CD4-positive, CD25-positive, alpha-beta regulatory T cell (primary cell): ENCODE measurements around the gene CHIT1. TPM values are rescaled to one million over a fixed set of nuclear protein-coding genes. Genes with fewer than 3 reads are reported as not detected.
A peak's percentile ranks its signal among the peaks of the same experiment; 100 is the strongest.

Experiments
- ATAC-seq, 2 donors: fragments of 150-1000 bp; cut with Tn5 transposase; one replicate each; pipeline ENCODE4 v1.10.0; 2021; ENCODE audit warnings: low read depth in 2 of 2, moderate number of reproducible peaks in 2 of 2, moderate library complexity in 1 of 2
- DNase-seq, 3 donors: peaks; one replicate each; pipeline versions ENCODE4 v3.0.0 to v3.0.0-alpha.2; 2012 to 2022; ENCODE audit warnings: mixed read lengths in 1 of 3
- H3K27ac ChIP-seq: one replicate; pipeline ENCODE4 v1.7.0; 2013; ENCODE audit warnings: mild to moderate bottlenecking, low read length; ENCODE audit not compliant: insufficient read depth, poor library complexity, severe bottlenecking
- H3K27me3 ChIP-seq: one replicate; pipeline ENCODE4 v1.7.0; 2013; ENCODE audit warnings: low read length; ENCODE audit not compliant: control insufficient read depth, insufficient read depth
- H3K36me3 ChIP-seq: one replicate; pipeline ENCODE4 v1.7.0; 2013; ENCODE audit warnings: mild to moderate bottlenecking, low read length, moderate library complexity; ENCODE audit not compliant: control insufficient read depth, insufficient read depth
- H3K4me1 ChIP-seq: 2 replicates; pipeline ENCODE4 v1.7.0; 2013; ENCODE audit warnings: mild to moderate bottlenecking, low read length; ENCODE audit not compliant: insufficient read depth, control insufficient read depth, poor library complexity, severe bottlenecking
- H3K4me3 ChIP-seq: one replicate; pipeline ENCODE4 v1.7.0; 2013; ENCODE audit warnings: low read depth, mild to moderate bottlenecking, low read length, moderate library complexity
- H3K9me3 ChIP-seq, 2 experiments: 1 replicate in 1 of 2; 2 replicates in 1 of 2; pipeline ENCODE4 v1.7.0; 2013; ENCODE audit warnings: low read length in 2 of 2, mild to moderate bottlenecking in 1 of 2, moderate library complexity in 1 of 2; ENCODE audit not compliant: control insufficient read depth in 2 of 2
- H3K27ac Mint-ChIP-seq, 3 donors: one replicate each; pipeline ENCODE4 v1.8.0; 2020 to 2022; ENCODE audit warnings: mild to moderate bottlenecking in 3 of 3, mixed read lengths in 3 of 3, moderate library complexity in 2 of 3
- H3K27me3 Mint-ChIP-seq: one replicate; pipeline ENCODE4 v1.8.0; 2022; ENCODE audit warnings: mild to moderate bottlenecking, mixed read lengths
- H3K36me3 Mint-ChIP-seq: one replicate; pipeline ENCODE4 v1.8.0; 2020; ENCODE audit warnings: mixed read lengths
- H3K4me1 Mint-ChIP-seq, 4 donors: one replicate each; pipeline ENCODE4 v1.8.0; 2020 to 2022; ENCODE audit warnings: mixed read lengths in 4 of 4, mild to moderate bottlenecking in 1 of 4
- H3K4me3 Mint-ChIP-seq, 4 donors: one replicate each; pipeline ENCODE4 v1.8.0; 2020 to 2022; ENCODE audit warnings: mild to moderate bottlenecking in 4 of 4, mixed read lengths in 4 of 4, moderate library complexity in 3 of 4
- H3K9me3 Mint-ChIP-seq, 7 donors: one replicate each; pipeline ENCODE4 v1.8.0; 2020 to 2022; ENCODE audit warnings: mixed read lengths in 7 of 7, mild to moderate bottlenecking in 3 of 7, moderate library complexity in 2 of 7
- polyA plus RNA-seq, 4 donors: library from polyadenylated mRNA; unstranded; fragments of 300-500 nt; fragmentation: Illumina TruSeq; gene quantifications; one replicate each; pipeline ENCODE4 v1.2.3, GENCODE V29; 2021
- total RNA-seq: library from RNA; stranded (reverse); gene quantifications from one replicate; pipeline ENCODE4 v1.2.3, GENCODE V29; 2022

Gene CHIT1
- total RNA-seq, result 0.17 TPM
- polyA plus RNA-seq, result not detected

DNA sequence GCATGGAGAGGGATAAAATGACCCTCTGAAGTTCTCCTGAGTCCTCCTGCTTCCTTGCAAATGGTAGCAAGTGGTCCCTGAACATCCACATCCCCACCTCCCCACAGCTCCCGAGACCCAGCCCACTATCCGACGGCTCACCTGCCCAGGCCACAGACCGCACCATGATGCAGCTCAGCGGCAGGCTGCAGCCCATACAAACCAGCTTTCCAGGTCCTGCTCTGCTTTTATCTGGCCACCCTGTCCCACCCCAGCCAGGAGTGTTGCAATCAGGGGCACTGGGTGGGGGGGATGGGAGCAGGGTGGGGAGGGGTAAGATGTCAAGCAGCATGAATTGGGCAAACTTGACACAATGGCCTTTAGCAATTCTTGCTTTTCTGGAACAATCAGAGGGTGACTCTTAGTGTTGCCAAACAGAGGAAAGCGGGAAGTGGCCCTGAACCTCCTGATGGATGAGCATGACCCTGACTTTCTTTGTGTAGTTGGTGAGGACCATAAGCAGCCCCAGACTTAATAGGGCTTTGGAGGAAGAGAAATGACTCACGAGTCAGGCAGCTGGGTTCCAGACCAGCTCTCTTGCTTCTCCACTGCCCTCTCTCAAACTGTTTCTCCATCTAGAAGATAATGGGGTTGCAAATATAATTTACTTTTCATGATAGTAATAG lies at the start of gene CHIT1:
Gene CHIT1, minus strand, starts transcription at position 203 of the 665 bp plus-strand sequence. Its CDS starts 37 bp downstream, at position 166.
- no peak within 1 kb of the TSS for H3K27ac Mint-ChIP-seq

DNA sequence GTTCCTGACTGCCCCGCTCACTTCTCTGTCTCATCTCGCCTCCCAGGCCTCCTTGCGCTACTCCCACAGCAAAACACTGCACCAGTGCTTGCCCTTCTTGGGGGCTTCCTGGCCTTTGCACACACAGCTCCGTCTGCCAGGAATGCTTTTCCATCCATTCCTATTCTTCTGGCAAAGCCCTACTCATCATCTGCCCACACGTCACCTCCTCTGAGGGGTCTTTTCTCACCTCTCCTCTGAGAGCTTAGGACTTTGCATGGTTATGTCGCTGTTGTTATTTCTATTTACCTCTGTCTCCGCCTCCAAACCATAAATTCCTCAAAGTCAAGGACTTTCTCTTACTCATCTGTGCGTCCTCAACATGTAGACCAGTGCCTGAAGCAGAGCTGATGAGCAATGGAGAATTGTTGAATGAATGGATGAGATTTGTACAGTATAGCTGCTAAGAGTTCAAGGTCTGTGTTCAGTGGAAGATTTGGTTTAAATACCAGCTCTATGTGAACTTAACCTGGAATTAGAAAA lies 49.5 kb upstream of the CHIT1 start:
- Histone ChIP-seq H3K9me3 (no peaks in the 10 kb centered on the region), H3K4me1 (peaks cover 34% of the 10 kb centered on the region), H3K4me3 (no peak overlapping the region), H3K36me3 (no peaks in the 10 kb centered on the region), H3K27me3 (no peaks in the 10 kb centered on the region), H3K27ac (no peak overlapping the region)
- no peaks in the 10 kb centered on the region for H3K9me3 Mint-ChIP-seq
- H3K4me1 Mint-ChIP-seq, result peaks cover 6 to 63% (median 38%) of the 10 kb centered on the region in 4 donors
- no peak for ATAC-seq
- no peak for DNase-seq
- no peaks in the 10 kb centered on the region for H3K27me3 Mint-ChIP-seq
- peak overlapping the region in 2 of 4 donors; percentile 15 to 26 for H3K4me3 Mint-ChIP-seq
- H3K27ac Mint-ChIP-seq, result peak overlapping the region; percentile 87 to 97 (median 95)
- H3K36me3 Mint-ChIP-seq, result no peaks in the 10 kb centered on the region

More for the DNA sequence above, at the start of gene CHIT1:
- no peak for DNase-seq
- H3K4me3 ChIP-seq, result no peak within 1 kb of the TSS
- peaks cover 3% of the 10 kb centered on the region for H3K27me3 ChIP-seq
- H3K9me3 ChIP-seq, result peaks cover 0 to 6% of the 10 kb centered on the region in 2 experiments
- H3K9me3 Mint-ChIP-seq, result peaks cover 0 to 13% (median 7%) of the 10 kb centered on the region in 7 donors
- peaks cover 14% of the 10 kb centered on the region for H3K27me3 Mint-ChIP-seq
- no peak for ATAC-seq
- H3K4me3 Mint-ChIP-seq, result peak within 1 kb of the TSS in 1 of 4 donors; percentile 86
- peaks cover 4% of the 10 kb centered on the region for H3K36me3 Mint-ChIP-seq
- no peaks in the 10 kb centered on the region for H3K4me1 ChIP-seq
- no peak within 1 kb of the TSS for H3K27ac ChIP-seq
- H3K36me3 ChIP-seq, result no peaks in the 10 kb centered on the region
- no peaks in the 10 kb centered on the region for H3K4me1 Mint-ChIP-seq

DNA sequence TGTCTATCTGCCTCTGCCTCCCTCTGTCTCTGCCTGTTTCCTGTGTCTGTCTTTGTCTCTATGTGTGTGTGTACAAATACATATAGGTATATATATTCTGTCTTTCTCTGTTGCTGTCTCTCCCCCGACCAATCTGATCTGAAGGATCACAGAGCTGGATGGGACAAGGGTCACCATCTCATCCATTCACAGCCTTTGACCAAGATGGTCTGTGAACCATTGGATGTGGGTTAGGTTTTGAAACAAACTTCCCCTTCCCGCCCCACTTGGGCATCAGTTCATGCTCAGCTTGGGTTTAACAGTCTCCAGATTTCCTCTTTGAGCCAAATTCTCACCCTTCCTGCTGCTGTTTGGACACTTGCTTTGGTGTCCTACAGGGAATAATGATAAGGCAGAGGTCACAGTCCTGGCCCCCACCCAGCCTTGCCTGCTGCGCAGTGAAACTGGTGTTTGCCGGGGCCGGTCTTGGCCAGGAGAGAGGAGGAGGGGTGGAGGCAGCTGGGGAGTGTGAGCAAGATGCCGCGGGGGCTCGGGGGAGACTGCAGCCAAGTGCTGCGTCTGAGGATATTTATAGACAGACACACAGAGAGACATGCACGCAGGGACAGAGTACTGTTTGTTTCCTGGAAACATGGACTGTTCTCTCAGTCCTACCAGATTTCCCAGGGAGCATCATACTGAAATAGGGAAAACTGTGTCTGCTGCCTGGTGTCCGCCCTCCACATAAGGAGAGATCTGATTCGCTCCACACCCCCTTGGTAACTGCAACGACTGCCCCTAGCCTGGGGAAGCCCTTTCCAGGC lies 48.8 kb upstream of the CHIT1 start:
- Mint-ChIP-seq H3K9me3 (no peaks in the 10 kb centered on the region), H3K27me3 (no peaks in the 10 kb centered on the region), H3K4me1 (peaks cover 6 to 69% (median 36%) of the 10 kb centered on the region in 4 donors), H3K4me3 (peak overlapping the region; percentile 42 to 83 (median 74)), H3K36me3 (no peaks in the 10 kb centered on the region), H3K27ac (peak overlapping the region; percentile 87 to 97 (median 95))
- H3K36me3 ChIP-seq, result no peaks in the 10 kb centered on the region
- H3K4me3 ChIP-seq, result peak overlapping the region; percentile 26
- H3K27ac ChIP-seq, result peak overlapping the region; percentile 42
- ATAC-seq, result peak; percentile 31 to 41
- no peaks in the 10 kb centered on the region for H3K9me3 ChIP-seq
- peaks cover 41% of the 10 kb centered on the region for H3K4me1 ChIP-seq
- H3K27me3 ChIP-seq, result no peaks in the 10 kb centered on the region
- peak in 2 of 3 donors; percentile 40 to 59 for DNase-seq

DNA sequence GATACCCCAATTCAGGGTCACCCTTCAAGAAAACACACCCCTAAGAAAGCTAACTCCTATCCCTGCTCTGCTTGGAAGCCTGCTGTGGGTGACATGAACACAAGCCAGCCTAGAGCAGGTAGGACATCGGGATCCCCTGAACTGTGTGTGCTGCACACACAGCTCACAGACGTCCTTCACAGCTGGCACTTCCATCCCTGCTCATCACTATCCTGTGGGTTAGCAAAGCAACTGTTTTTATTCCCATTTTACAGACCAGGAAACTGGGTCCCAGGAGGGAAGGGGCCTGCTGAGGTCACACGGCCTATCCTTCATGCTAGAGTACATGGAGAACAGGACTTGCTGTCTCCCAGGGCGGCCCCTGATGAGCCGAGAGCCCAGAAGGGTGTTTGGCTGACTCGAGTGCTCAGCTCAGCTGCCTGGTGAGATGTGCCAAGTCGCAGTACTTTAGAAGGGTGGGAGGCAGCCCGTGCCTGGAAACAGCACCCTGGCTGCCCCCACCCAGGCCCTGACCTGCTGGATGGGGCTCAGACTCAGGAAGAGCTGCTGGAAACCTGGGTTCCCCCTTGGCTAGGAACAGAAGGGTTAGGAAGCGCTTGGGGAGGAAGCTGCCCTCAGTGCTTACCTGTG lies 47.6 kb upstream of the CHIT1 start:
- Histone ChIP-seq H3K27ac (peak overlapping the region; percentile 24), H3K9me3 (no peaks in the 10 kb centered on the region), H3K4me1 (peaks cover 47% of the 10 kb centered on the region), H3K4me3 (no peak overlapping the region), H3K27me3 (no peaks in the 10 kb centered on the region), H3K36me3 (no peaks in the 10 kb centered on the region)
- DNase-seq (no peak), ATAC-seq (no peak)
- H3K9me3 Mint-ChIP-seq, result no peaks in the 10 kb centered on the region
- no peaks in the 10 kb centered on the region for H3K36me3 Mint-ChIP-seq
- peaks cover 6 to 67% (median 30%) of the 10 kb centered on the region in 4 donors for H3K4me1 Mint-ChIP-seq
- peak overlapping the region in 3 of 4 donors; percentile 42 to 83 (median 68) for H3K4me3 Mint-ChIP-seq
- peak overlapping the region; percentile 87 to 97 (median 95) for H3K27ac Mint-ChIP-seq
- no peaks in the 10 kb centered on the region for H3K27me3 Mint-ChIP-seq

DNA sequence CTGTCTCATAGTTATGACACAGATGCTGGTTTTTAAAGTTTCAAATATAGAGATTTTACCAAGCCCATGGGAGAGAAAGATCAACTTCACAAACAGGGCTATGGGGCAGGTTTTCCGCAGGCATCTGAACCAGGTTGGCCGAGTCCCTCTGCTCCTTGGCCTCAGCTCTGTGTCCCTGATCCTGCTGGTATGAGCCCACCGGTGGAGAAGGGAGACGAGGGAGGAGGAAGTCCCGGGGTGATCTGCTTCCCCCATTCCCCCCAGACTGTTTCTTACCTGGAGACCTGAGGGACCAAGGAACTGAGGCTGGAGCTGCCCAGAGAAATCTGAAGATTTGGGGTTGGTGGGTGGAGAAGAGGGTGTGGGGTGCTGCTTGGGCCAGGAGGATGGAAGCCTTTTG lies 46.9 kb upstream of the CHIT1 start:
- H3K4me3 ChIP-seq, result no peak overlapping the region
- Mint-ChIP-seq H3K4me1 (peaks cover 6 to 69% (median 30%) of the 10 kb centered on the region in 4 donors), H3K27me3 (no peaks in the 10 kb centered on the region), H3K27ac (peak overlapping the region in 2 of 3 donors; percentile 87 to 95), H3K9me3 (no peaks in the 10 kb centered on the region), H3K36me3 (no peaks in the 10 kb centered on the region), H3K4me3 (peak overlapping the region in 1 of 4 donors; percentile 10)
- H3K4me1 ChIP-seq, result peaks cover 49% of the 10 kb centered on the region
- DNase-seq, result no peak
- no peaks in the 10 kb centered on the region for H3K36me3 ChIP-seq
- H3K9me3 ChIP-seq, result no peaks in the 10 kb centered on the region
- H3K27ac ChIP-seq, result no peak overlapping the region
- ATAC-seq, result no peak
- no peaks in the 10 kb centered on the region for H3K27me3 ChIP-seq

DNA sequence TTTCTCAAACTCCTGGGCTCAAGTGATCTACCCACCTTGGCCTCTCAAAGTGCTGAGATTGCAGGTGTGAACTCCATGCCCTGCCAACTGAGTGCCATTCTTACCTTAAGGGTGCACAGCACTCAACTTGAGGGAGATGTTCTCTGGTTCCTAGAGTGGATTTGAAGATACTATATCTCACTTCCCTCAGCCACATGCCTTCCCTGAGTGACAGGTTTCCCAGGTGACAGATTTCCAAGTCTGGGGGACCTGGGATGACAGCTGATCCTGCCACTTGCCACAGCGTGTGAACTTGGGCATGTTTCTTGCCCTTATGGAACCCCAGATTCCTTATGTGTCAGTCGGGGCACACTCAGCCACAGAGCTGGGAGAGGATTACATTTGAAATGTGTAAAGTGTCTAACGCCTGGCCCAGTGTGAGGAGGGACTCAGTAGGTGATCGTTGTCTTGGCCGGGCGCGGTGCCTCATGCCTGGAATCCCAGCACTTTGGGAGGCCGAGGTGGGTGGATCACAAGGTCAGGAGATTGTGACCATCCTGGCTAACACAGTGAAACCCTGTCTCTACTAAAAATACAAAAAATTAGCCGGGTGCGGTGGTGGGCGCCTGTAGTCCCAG lies 46.3 kb upstream of the CHIT1 start:
- peak overlapping the region in 1 of 4 donors; percentile 31 for H3K4me3 Mint-ChIP-seq
- H3K4me1 Mint-ChIP-seq, result peaks cover 6 to 75% (median 36%) of the 10 kb centered on the region in 4 donors
- H3K27ac ChIP-seq, result no peak overlapping the region
- H3K27ac Mint-ChIP-seq, result peak overlapping the region; percentile 87 to 89 (median 88)
- H3K4me1 ChIP-seq, result peaks cover 55% of the 10 kb centered on the region
- DNase-seq, result no peak
- H3K9me3 ChIP-seq, result no peaks in the 10 kb centered on the region
- ATAC-seq, result no peak
- H3K36me3 ChIP-seq, result no peaks in the 10 kb centered on the region
- H3K4me3 ChIP-seq, result no peak overlapping the region
- no peaks in the 10 kb centered on the region for H3K27me3 Mint-ChIP-seq
- no peaks in the 10 kb centered on the region for H3K36me3 Mint-ChIP-seq
- no peaks in the 10 kb centered on the region for H3K27me3 ChIP-seq
- H3K9me3 Mint-ChIP-seq, result no peaks in the 10 kb centered on the region
